Nephron (organoid): ENCODE data around the gene CATSPERB.
"Not testable (repeated sequence)": the region's sequence is repeated elsewhere in the genome, so short reads cannot be mapped to it uniquely, and the experiment has no call there.

ENCODE experiments used
- H3K27ac Mint-ChIP-seq, 3 experiments: 2 replicates each; pipeline ENCODE4 v1.8.0; 2020; ENCODE audit warnings: mixed read lengths in 3 of 3, mild to moderate bottlenecking in 2 of 3, moderate library complexity in 1 of 3
- H3K27me3 Mint-ChIP-seq: 2 replicates; pipeline ENCODE4 v1.8.0; 2021; ENCODE audit warnings: low read depth, mild to moderate bottlenecking, moderate library complexity, mixed read lengths
- H3K36me3 Mint-ChIP-seq: 2 replicates; pipeline ENCODE4 v1.8.0; 2020; ENCODE audit warnings: low read depth, mixed read lengths
- H3K4me1 Mint-ChIP-seq: 2 replicates; pipeline ENCODE4 v1.8.0; 2020; ENCODE audit warnings: mixed read lengths
- H3K4me3 Mint-ChIP-seq, 3 experiments: 2 replicates each; pipeline ENCODE4 v1.8.0; 2020; ENCODE audit warnings: mild to moderate bottlenecking in 3 of 3, mixed read lengths in 3 of 3, moderate library complexity in 2 of 3
- H3K9me3 Mint-ChIP-seq: 2 replicates; pipeline ENCODE4 v1.8.0; 2020; ENCODE audit warnings: mixed read lengths
- CTCF ChIP-seq, 3 experiments: fragments of 200-600 bp; sonication (generic); IDR thresholded peaks; one replicate each; pipeline ENCODE4 v1.5.0; 2021; ENCODE audit warnings: antibody characterized with exemption in 3 of 3; ENCODE audit not compliant: unreplicated experiment in 3 of 3

CATSPERB gene

GRCh38 chr14:91681118-91681517 lies 50.8 kb downstream of the CATSPERB start:
- H3K9me3 Mint-ChIP-seq, result peaks cover 32% of the 10 kb centered on the region
- TF ChIP-seq CTCF (IDR thresholded peaks at IDR 0.05; ENCODE audit: unreplicated experiment in 3 of 3), result no peak
- no peaks in the 10 kb centered on the region for H3K4me1 Mint-ChIP-seq
- no peak overlapping the region for H3K27ac Mint-ChIP-seq
- no peaks in the 10 kb centered on the region for H3K36me3 Mint-ChIP-seq
- no peak overlapping the region for H3K4me3 Mint-ChIP-seq
- no peaks in the 10 kb centered on the region for H3K27me3 Mint-ChIP-seq

GRCh38 chr14:91679273-91679672 lies 52.6 kb downstream of the CATSPERB start:
- TF ChIP-seq CTCF (IDR thresholded peaks at IDR 0.05; ENCODE audit: unreplicated experiment in 3 of 3), result no peak
- H3K27ac Mint-ChIP-seq, result no peak overlapping the region

GRCh38 chr14:91677687-91678086 lies 54.2 kb downstream of the CATSPERB start:
- not testable (repeated sequence) for H3K36me3 Mint-ChIP-seq, H3K4me3 Mint-ChIP-seq, H3K27ac Mint-ChIP-seq, H3K4me1 Mint-ChIP-seq, H3K27me3 Mint-ChIP-seq
- H3K9me3 Mint-ChIP-seq, result peaks cover 32% of the 10 kb centered on the region

More at GRCh38 chr14:91679273-91679672, 52.6 kb downstream of the CATSPERB start:
- no peaks in the 10 kb centered on the region for H3K36me3 Mint-ChIP-seq
- no peaks in the 10 kb centered on the region for H3K27me3 Mint-ChIP-seq
- peaks cover 32% of the 10 kb centered on the region for H3K9me3 Mint-ChIP-seq
- no peaks in the 10 kb centered on the region for H3K4me1 Mint-ChIP-seq
- H3K4me3 Mint-ChIP-seq, result no peak overlapping the region

- TF ChIP-seq CTCF (IDR thresholded peaks at IDR 0.05; ENCODE audit: unreplicated experiment in 3 of 3), result no peak
- H3K4me1 Mint-ChIP-seq, result no peaks in the 10 kb centered on the region
- peaks cover 20% of the 10 kb centered on the region for H3K9me3 Mint-ChIP-seq
- no peaks in the 10 kb centered on the region for H3K27me3 Mint-ChIP-seq
- no peak overlapping the region for H3K27ac Mint-ChIP-seq
- H3K4me3 Mint-ChIP-seq, result no peak overlapping the region
- H3K36me3 Mint-ChIP-seq, result no peaks in the 10 kb centered on the region
Measured at GRCh38 chr14:91674911-91675310, 57.0 kb downstream of the CATSPERB start.

- Mint-ChIP-seq H3K27ac (no peak overlapping the region), H3K4me3 (no peak overlapping the region), H3K9me3 (peaks cover 3% of the 10 kb centered on the region), H3K36me3 (no peaks in the 10 kb centered on the region), H3K4me1 (no peaks in the 10 kb centered on the region), H3K27me3 (no peaks in the 10 kb centered on the region)
- TF ChIP-seq CTCF (IDR thresholded peaks at IDR 0.05; ENCODE audit: unreplicated experiment in 3 of 3), result no peak
Measured at GRCh38 chr14:91669867-91670266, 62.0 kb downstream of the CATSPERB start.

GRCh38 chr14:91667101-91667500 lies 64.8 kb downstream of the CATSPERB start:
- not testable (repeated sequence) for H3K4me3 Mint-ChIP-seq, H3K27me3 Mint-ChIP-seq

GRCh38 chr14:91660790-91661189 lies 71.1 kb downstream of the CATSPERB start:
- TF ChIP-seq CTCF (IDR thresholded peaks at IDR 0.05; ENCODE audit: unreplicated experiment in 3 of 3), result no peak
- Mint-ChIP-seq H3K36me3 (no peaks in the 10 kb centered on the region), H3K4me1 (no peaks in the 10 kb centered on the region), H3K27ac (no peak overlapping the region), H3K27me3 (no peaks in the 10 kb centered on the region), H3K4me3 (no peak overlapping the region), H3K9me3 (peaks cover 3% of the 10 kb centered on the region)

More at GRCh38 chr14:91667101-91667500, 64.8 kb downstream of the CATSPERB start:
- H3K27ac Mint-ChIP-seq, H3K36me3 Mint-ChIP-seq, H3K9me3 Mint-ChIP-seq, H3K4me1 Mint-ChIP-seq: not testable (repeated sequence)
